Mammary epithelial cell (primary cell): Measurements from ENCODE around the gene TSPAN7.

Experiments
- EZH2 ChIP-seq: IDR thresholded peaks from 2 replicates; pipeline ENCODE4 v1.6.1; 2012; ENCODE audit warnings: low read length, inconsistent platforms, borderline replicate concordance
- TF ChIP-seq, protein P1 (sequence below), 2 donors: IDR thresholded peaks in 1 of 2; conservative IDR thresholded peaks in 1 of 2; 2 replicates each; pipeline ENCODE4 v1.5.1; 2011 to 2012; ENCODE audit warnings: inconsistent platforms in 2 of 2, low read length in 2 of 2, mild to moderate bottlenecking in 2 of 2, control low read depth in 1 of 2, low read depth in 1 of 2; ENCODE audit not compliant: insufficient read depth in 1 of 2; ENCODE audit errors: extremely low read depth in 1 of 2

DNA sequence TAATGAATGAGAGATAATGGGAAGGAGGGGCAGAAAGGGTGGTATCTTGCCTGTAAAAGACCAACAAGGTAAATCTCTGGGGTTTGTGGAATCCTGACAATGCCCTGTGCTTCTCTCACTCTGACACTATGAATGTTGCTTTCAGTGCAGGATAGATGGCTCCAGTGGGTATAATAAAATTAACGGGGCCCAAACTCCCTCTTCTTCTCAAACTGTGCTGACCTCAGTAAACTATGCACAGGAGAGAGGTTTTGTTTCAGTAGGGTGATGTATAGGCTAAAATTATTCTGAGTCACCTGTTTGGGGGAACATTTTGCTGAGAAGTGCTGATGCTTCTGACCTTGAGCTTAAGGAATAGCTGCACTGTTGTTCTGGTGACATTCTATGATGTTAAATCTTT lies 82.6 kb downstream of the TSPAN7 start:
- TF ChIP-seq, protein P1, sequence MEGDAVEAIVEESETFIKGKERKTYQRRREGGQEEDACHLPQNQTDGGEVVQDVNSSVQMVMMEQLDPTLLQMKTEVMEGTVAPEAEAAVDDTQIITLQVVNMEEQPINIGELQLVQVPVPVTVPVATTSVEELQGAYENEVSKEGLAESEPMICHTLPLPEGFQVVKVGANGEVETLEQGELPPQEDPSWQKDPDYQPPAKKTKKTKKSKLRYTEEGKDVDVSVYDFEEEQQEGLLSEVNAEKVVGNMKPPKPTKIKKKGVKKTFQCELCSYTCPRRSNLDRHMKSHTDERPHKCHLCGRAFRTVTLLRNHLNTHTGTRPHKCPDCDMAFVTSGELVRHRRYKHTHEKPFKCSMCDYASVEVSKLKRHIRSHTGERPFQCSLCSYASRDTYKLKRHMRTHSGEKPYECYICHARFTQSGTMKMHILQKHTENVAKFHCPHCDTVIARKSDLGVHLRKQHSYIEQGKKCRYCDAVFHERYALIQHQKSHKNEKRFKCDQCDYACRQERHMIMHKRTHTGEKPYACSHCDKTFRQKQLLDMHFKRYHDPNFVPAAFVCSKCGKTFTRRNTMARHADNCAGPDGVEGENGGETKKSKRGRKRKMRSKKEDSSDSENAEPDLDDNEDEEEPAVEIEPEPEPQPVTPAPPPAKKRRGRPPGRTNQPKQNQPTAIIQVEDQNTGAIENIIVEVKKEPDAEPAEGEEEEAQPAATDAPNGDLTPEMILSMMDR (conservative IDR thresholded peaks at IDR 0.05 in 1 of 2, IDR thresholded peaks at IDR 0.05 in 1 of 2; ENCODE audit: extremely low read depth in 1 of 2, insufficient read depth in 1 of 2, low read depth in 1 of 2, low read length in 2 of 2), result no peak
- TF ChIP-seq EZH2, result no peak
